ENCODE data around the gene TIGAR. TPM values are rescaled to one million over a fixed set of nuclear protein-coding genes. Genes with fewer than 3 reads are reported as not detected.

Gene TIGAR
- total and polyA plus RNA-seq, 2 of the 8 experiments (the other 6 are each of a cell fraction or from before 2014, with no cell fraction given) = 3.8 to 26.4 TPM

DNA sequence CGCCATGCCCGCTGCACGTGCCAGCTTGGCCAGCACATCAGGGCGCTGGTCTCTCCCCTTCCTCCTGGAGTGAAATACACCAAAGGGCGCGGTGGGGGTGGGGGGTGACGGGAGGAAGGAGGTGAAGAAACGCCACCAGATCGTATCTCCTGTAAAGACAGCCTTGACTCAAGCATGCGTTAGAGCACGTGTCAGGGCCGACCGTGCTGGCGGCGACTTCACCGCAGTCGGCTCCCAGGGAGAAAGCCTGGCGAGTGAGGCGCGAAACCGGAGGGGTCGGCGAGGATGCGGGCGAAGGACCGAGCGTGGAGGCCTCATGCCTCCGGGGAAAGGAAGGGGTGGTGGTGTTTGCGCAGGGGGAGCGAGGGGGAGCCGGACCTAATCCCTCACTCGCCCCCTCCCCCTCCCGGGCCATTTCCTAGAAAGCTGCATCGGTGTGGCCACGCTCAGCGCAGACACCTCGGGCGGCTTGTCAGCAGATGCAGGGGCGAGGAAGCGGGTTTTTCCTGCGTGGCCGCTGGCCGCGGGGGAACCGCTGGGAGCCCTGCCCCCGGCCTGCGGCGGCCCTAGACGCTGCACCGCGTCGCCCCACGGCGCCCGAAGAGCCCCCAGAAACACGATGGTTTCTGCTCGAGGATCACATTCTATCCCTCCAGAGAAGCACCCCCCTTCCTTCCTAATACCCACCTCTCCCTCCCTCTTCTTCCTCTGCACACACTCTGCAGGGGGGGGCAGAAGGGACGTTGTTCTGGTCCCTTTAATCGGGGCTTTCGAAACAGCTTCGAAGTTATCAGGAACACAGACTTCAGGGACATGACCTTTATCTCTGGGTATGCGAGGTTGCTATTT is 48.4 kb upstream of the TIGAR start (continued):
- peak in 1 of 2 experiments; percentile 40; a peak in 1 of 3 replicates for TF ChIP-seq POLR2A (IDR thresholded peaks at IDR 0.05; ENCODE audit: control extremely low read depth in 1 of 2, low read depth in 2 of 2, low read length in 2 of 2)
- TF ChIP-seq KDM4A (IDR thresholded peaks at IDR 0.05; ENCODE audit: low read depth, low read length, severe bottlenecking) = peak; percentile 95
- TF ChIP-seq EZH2 (IDR thresholded peaks at IDR 0.05; ENCODE audit: low read depth, low read length, severe bottlenecking) = peak; percentile 10
- 0 out of 2 replicates have a peak, but pooled peaks have one; percentile 22 for TF ChIP-seq GTF2F1 (IDR thresholded peaks at IDR 0.05; ENCODE audit: borderline replicate concordance, low read depth, low read length)
- TF ChIP-seq MAFK (IDR thresholded peaks at IDR 0.05; ENCODE audit: low read depth, low read length) = no peak
- peak; percentile 75; the same call in 1 of the 2 replicates for TF ChIP-seq KDM1A (IDR thresholded peaks at IDR 0.05; ENCODE audit: borderline replicate concordance, low read length)
- TF ChIP-seq, protein P1, sequence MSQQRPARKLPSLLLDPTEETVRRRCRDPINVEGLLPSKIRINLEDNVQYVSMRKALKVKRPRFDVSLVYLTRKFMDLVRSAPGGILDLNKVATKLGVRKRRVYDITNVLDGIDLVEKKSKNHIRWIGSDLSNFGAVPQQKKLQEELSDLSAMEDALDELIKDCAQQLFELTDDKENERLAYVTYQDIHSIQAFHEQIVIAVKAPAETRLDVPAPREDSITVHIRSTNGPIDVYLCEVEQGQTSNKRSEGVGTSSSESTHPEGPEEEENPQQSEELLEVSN (IDR thresholded peaks at IDR 0.05) = peak; percentile 99
- TF ChIP-seq ASH2L (IDR thresholded peaks at IDR 0.05; ENCODE audit: low read length) = peak; percentile 19
- TF ChIP-seq HDAC2 (IDR thresholded peaks at IDR 0.05; ENCODE audit: borderline replicate concordance in 1 of 2, low read depth in 2 of 2, low read length in 2 of 2) = peak in 1 of 2 experiments; percentile 92; a peak in 1 of 4 replicates
